Keratinocyte (primary cell): ENCODE measurements around the gene ARSK.

Source experiments
- CTCF ChIP-seq, 3 experiments: IDR thresholded peaks in 1 of 3; conservative IDR thresholded peaks in 1 of 3; optimal IDR thresholded peaks in 1 of 3; 2 replicates in 2 of 3; 3 replicates in 1 of 3; pipeline versions ENCODE3 to v1.5.1; 2011; ENCODE audit warnings: low read length in 3 of 3, mild to moderate bottlenecking in 3 of 3, moderate library complexity in 2 of 3, control low read depth in 1 of 3, inconsistent platforms in 1 of 3; ENCODE audit not compliant: insufficient read depth in 2 of 3; ENCODE audit errors: extremely low read depth in 1 of 3
- EZH2 ChIP-seq: IDR thresholded peaks from one replicate; pipeline ENCODE4 v1.6.1; 2012; ENCODE audit warnings: inconsistent platforms, mild to moderate bottlenecking, low read length, moderate library complexity

DNA sequence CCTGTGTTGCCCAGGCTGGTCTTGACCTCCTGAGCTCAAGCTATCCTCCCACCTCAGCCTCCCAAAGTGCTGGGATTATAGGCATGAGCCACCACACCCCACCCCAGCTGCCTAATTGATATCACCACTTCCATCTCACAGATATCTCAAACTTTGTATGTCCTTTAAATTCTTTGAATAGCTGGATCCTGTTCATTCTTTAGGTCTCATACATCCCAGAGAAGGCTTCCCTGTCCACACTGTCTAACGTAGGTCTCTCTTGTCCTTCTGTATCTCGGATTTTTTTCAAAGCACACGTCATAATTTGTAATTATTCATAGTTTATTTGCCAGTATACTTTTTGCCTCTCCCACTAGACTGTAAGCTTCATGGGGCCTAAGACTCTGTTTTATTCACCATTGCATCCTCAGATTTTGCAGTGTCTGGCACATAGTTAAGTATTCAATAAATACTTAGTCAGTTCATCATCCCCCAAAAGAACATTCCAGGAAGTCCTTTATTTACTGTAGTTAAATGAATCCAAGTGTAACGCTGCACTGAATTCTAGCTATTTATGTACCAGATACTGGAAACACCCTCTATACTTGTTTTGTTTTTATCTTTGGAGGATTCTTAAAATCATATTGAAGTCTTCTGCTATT lies 10.5 kb downstream of the ARSK start:
- TF ChIP-seq CTCF (optimal IDR thresholded peaks at IDR 0.05 in 1 of 3, IDR thresholded peaks at IDR 0.05 in 1 of 3, conservative IDR thresholded peaks at IDR 0.05 in 1 of 3; ENCODE audit: extremely low read depth in 1 of 3, insufficient read depth in 2 of 3, low read length in 3 of 3): no peak
- TF ChIP-seq EZH2: no peak
